Spleen (tissue), 11 donors: ENCODE data around the gene CCDC177. TPM values are rescaled to one million over a fixed set of nuclear protein-coding genes. Genes with fewer than 3 reads are reported as not detected.

Experiments used
- DNase-seq: peaks from one replicate; pipeline ENCODE4 v3.0.0-alpha.2; 2020
- H3K27ac ChIP-seq, 8 donors: fragments of 200-600 bp; sonication (generic) in 7 of 8; 1 replicate in 4 of 8; 2 replicates in 4 of 8; pipeline versions ENCODE4 v1.5.0 to v1.8.0; 2016 to 2021; ENCODE audit warnings: inconsistent platforms in 4 of 8, mild to moderate bottlenecking in 4 of 8, moderate library complexity in 1 of 8
- H3K27me3 ChIP-seq, 7 donors: fragments of 200-600 bp; sonication (generic) in 6 of 7; replicated peaks in 1 of 7; 1 replicate in 4 of 7; 2 replicates in 3 of 7; pipeline versions ENCODE4 v1.5.0 to v1.8.0; 2016 to 2021; ENCODE audit warnings: inconsistent platforms in 3 of 7, mild to moderate bottlenecking in 1 of 7
- H3K36me3 ChIP-seq, 6 donors: fragments of 200-600 bp; sonication (generic) in 5 of 6; 1 replicate in 4 of 6; 2 replicates in 2 of 6; pipeline versions ENCODE4 v1.5.0 to v1.8.0; 2016 to 2021; ENCODE audit warnings: inconsistent platforms in 2 of 6
- H3K4me1 ChIP-seq, 6 donors: fragments of 200-600 bp; sonication (generic) in 5 of 6; 1 replicate in 3 of 6; 2 replicates in 3 of 6; pipeline versions ENCODE4 v1.5.0 to v1.8.0; 2016 to 2021; ENCODE audit warnings: inconsistent platforms in 3 of 6
- H3K4me3 ChIP-seq, 8 donors: fragments of 200-600 bp; sonication (generic) in 7 of 8; 1 replicate in 4 of 8; 2 replicates in 4 of 8; pipeline versions ENCODE4 v1.5.0 to v1.8.0; 2016 to 2021; ENCODE audit warnings: inconsistent platforms in 4 of 8, mild to moderate bottlenecking in 4 of 8, moderate library complexity in 2 of 8
- H3K9me3 ChIP-seq, 8 donors: fragments of 200-600 bp; sonication (generic) in 7 of 8; 1 replicate in 4 of 8; 2 replicates in 4 of 8; pipeline versions ENCODE4 v1.5.0 to v1.8.0; 2016 to 2021; ENCODE audit warnings: inconsistent platforms in 4 of 8
- POLR2A ChIP-seq, 3 donors: fragments of 450-650 bp; IDR thresholded peaks; one replicate each; pipeline ENCODE4 v1.5.1; 2017; ENCODE audit warnings: antibody characterized with exemption in 3 of 3, mild to moderate bottlenecking in 1 of 3
- POLR2AphosphoS5 ChIP-seq, 3 donors: sonication (generic); formaldehyde crosslinking; IDR thresholded peaks; one replicate each; pipeline ENCODE4 v1.5.1; 2017; ENCODE audit warnings: antibody characterized with exemption in 3 of 3
- WGBS, 5 donors: extraction: QIAGEN DNeasy Blood & Tissue Kit in 3 of 5; methylation state at CpG; one replicate each; pipeline versions ENCODE4 v1.1.5 to v1.1.7; 2013 to 2018; 5-methylcytosine and 5-hydroxymethylcytosine counted together
- intact Hi-C: fragments of 100-400 bp; cut with DNase I; formaldehyde crosslinking; loops from one replicate; pipeline ENCODE4 v1.15.0; 2023; ENCODE audit warnings: low total_unique reads
- polyA plus RNA-seq, 3 donors: library from polyadenylated mRNA; stranded (reverse); fragments of 200-250 nt; gene quantifications; one replicate each; pipeline ENCODE4 v1.2.1, GENCODE V29; 2013
- total RNA-seq, 7 donors: library from RNA; depleted of rRNA in 3 of 7; stranded (reverse); fragments of >200 nt in 3 of 7; fragmentation: NEBNext Ultra II Directional in 4 of 7; extraction: Animal tissue kit (Norgen Biotek cat#: 25700) in 4 of 7; gene quantifications; one replicate each; pipeline versions ENCODE4 v1.1.0 to v1.2.1, GENCODE V29; 2016 to 2021
- TF ChIP-seq, protein P1 (sequence below), 11 experiments: fragments of 200-600 bp in 7 of 11; fragments of 450-650 bp in 4 of 11; sonication (generic) in 4 of 11; IDR thresholded peaks in 8 of 11; conservative IDR thresholded peaks in 3 of 11; 1 replicate in 7 of 11; 2 replicates in 4 of 11; pipeline versions ENCODE4 v1.4.0 to v1.8.0; 2016 to 2021; ENCODE audit warnings: antibody characterized with exemption in 11 of 11, inconsistent platforms in 4 of 11, mild to moderate bottlenecking in 1 of 11
- donor health status: healthy with polysubstance abuse.
- donor health status: DM: no; HTN: no; CAD: no; lungs with moderate emphysema.
- donor health status: DM: no; HTN: no; CAD: no.
- donor health status: Bipolar disorder and iron deficiency.
- donor health status: healthy.
- donor health status: DM: no; HTN: no; CAD: no.
- donor health status: DM: yes; HTN: yes; CAD: no.

The CCDC177 gene
- total and polyA plus RNA-seq, 10 donors = not detected

GRCh38 chr14:69572841-69573135 lies 1.9 kb downstream of the CCDC177 start:
- peaks cover 5 to 99% (median 72%) of the 10 kb centered on the region in 7 donors for H3K27me3 ChIP-seq
- 16 to 41% (median 32%) methylated on average over 19 to 40 of the region's 40 CpGs for WGBS, 5 donors
- H3K36me3 ChIP-seq = no peaks in the 10 kb centered on the region
- DNase-seq = no peak
- intact Hi-C loops = loop anchor here (10.0 kb wide), 1 partner anchor 328 kb away; no protein-coding TSS in a partner anchor
- H3K9me3 ChIP-seq = no peaks in the 10 kb centered on the region
- no peak overlapping the region for H3K27ac ChIP-seq
- peak overlapping the region in 6 of 8 donors; percentile 30 to 69 (median 44) for H3K4me3 ChIP-seq
- H3K4me1 ChIP-seq = peaks cover 13 to 42% (median 37%) of the 10 kb centered on the region in 6 donors
- no peak for TF ChIP-seq POLR2AphosphoS5 (IDR thresholded peaks at IDR 0.05)
- no peak for TF ChIP-seq POLR2A (IDR thresholded peaks at IDR 0.05)
- TF ChIP-seq, protein P1, sequence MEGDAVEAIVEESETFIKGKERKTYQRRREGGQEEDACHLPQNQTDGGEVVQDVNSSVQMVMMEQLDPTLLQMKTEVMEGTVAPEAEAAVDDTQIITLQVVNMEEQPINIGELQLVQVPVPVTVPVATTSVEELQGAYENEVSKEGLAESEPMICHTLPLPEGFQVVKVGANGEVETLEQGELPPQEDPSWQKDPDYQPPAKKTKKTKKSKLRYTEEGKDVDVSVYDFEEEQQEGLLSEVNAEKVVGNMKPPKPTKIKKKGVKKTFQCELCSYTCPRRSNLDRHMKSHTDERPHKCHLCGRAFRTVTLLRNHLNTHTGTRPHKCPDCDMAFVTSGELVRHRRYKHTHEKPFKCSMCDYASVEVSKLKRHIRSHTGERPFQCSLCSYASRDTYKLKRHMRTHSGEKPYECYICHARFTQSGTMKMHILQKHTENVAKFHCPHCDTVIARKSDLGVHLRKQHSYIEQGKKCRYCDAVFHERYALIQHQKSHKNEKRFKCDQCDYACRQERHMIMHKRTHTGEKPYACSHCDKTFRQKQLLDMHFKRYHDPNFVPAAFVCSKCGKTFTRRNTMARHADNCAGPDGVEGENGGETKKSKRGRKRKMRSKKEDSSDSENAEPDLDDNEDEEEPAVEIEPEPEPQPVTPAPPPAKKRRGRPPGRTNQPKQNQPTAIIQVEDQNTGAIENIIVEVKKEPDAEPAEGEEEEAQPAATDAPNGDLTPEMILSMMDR (IDR thresholded peaks at IDR 0.05 in 8 of 11, conservative IDR thresholded peaks at IDR 0.05 in 3 of 11) = no peak

- H3K27me3 ChIP-seq = peaks cover 5 to 100% (median 72%) of the 10 kb centered on the region in 7 donors
- H3K36me3 ChIP-seq = no peaks in the 10 kb centered on the region
- H3K9me3 ChIP-seq = no peaks in the 10 kb centered on the region
- intact Hi-C loops = loop anchor here (10.0 kb wide), 1 partner anchor 327 kb away; no protein-coding TSS in a partner anchor
- 1 to 49% (median 11%) methylated on average over 23 to 112 of the region's 112 CpGs for WGBS, 5 donors
- no peak for DNase-seq
- H3K27ac ChIP-seq = no peak overlapping the region
- peak overlapping the region; percentile 18 to 69 (median 44) for H3K4me3 ChIP-seq
- H3K4me1 ChIP-seq = peaks cover 13 to 42% (median 37%) of the 10 kb centered on the region in 6 donors
- TF ChIP-seq POLR2A (IDR thresholded peaks at IDR 0.05) (no peak), POLR2AphosphoS5 (IDR thresholded peaks at IDR 0.05) (peak in 1 of 3 donors; percentile 32)
- TF ChIP-seq, protein P1 (IDR thresholded peaks at IDR 0.05 in 8 of 11, conservative IDR thresholded peaks at IDR 0.05 in 3 of 11) = no peak
Measured at GRCh38 chr14:69572030-69572840, 2.4 kb downstream of the CCDC177 start.

DNA sequence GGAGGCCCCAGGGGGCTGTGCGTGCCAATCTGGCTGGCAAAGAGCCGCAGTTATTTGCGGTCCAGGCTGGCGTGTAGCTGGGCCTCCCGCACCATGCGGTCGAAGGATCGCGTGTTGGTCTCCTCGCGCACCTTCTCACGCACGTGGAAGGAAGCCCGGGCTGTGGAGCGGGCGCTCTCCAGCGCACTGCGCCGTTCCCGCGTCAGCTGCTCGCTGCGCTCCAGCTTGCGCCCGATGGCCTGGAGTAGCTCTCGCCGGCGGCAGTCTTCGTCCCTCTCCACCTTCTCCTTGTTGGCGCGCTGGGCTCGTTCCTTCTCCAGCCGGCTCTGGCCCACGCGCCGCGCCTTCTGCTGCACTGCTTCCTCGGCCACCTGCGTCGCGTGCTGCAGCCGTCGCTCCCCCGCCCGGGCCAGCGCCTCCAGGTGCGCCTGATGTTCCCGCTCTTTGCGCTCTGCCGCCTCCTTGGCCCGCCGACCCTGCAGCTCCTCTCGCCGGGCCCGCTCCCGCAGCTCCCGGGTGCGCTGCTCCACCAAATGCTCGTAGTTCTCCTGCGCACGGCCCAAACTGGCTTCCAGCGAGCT lies 3.1 kb downstream of the CCDC177 start:
- intact Hi-C loops = loop anchor here (10.0 kb wide), 1 partner anchor 327 kb away; no protein-coding TSS in a partner anchor
- Histone ChIP-seq H3K27me3 (peaks cover 5 to 100% (median 77%) of the 10 kb centered on the region in 7 donors), H3K27ac (no peak overlapping the region), H3K4me3 (peak overlapping the region in 7 of 8 donors; percentile 30 to 69 (median 44)), H3K9me3 (no peaks in the 10 kb centered on the region), H3K4me1 (peaks cover 13 to 42% (median 37%) of the 10 kb centered on the region in 6 donors), H3K36me3 (no peaks in the 10 kb centered on the region)
- no peak for DNase-seq
- 17 to 30% (median 19%) methylated on average over 52 to 62 of the region's 62 CpGs for WGBS, 5 donors
- TF ChIP-seq, protein P1 (IDR thresholded peaks at IDR 0.05 in 8 of 11, conservative IDR thresholded peaks at IDR 0.05 in 3 of 11) = no peak
- TF ChIP-seq POLR2A (IDR thresholded peaks at IDR 0.05) = no peak
- no peak for TF ChIP-seq POLR2AphosphoS5 (IDR thresholded peaks at IDR 0.05)
